A673 (cell line): Measurements from ENCODE around the gene TBXAS1.

Experiments used
- EZH2 ChIP-seq: fragments of 200-600 bp; sonication (generic); IDR thresholded peaks from 2 replicates; pipeline ENCODE4 v1.6.1; 2017; ENCODE audit warnings: borderline replicate concordance, low read depth, mild to moderate bottlenecking, mixed read lengths, antibody characterized with exemption, low read length; ENCODE audit not compliant: poor library complexity, severe bottlenecking
- TF ChIP-seq, protein P1 (sequence below): fragments of 300-800, 200-600 bp; sonication (generic); conservative IDR thresholded peaks from 2 replicates; pipeline ENCODE4 v1.5.1; 2017; ENCODE audit warnings: low read depth, mild to moderate bottlenecking, antibody characterized with exemption, low read length, moderate library complexity, mixed read lengths

DNA sequence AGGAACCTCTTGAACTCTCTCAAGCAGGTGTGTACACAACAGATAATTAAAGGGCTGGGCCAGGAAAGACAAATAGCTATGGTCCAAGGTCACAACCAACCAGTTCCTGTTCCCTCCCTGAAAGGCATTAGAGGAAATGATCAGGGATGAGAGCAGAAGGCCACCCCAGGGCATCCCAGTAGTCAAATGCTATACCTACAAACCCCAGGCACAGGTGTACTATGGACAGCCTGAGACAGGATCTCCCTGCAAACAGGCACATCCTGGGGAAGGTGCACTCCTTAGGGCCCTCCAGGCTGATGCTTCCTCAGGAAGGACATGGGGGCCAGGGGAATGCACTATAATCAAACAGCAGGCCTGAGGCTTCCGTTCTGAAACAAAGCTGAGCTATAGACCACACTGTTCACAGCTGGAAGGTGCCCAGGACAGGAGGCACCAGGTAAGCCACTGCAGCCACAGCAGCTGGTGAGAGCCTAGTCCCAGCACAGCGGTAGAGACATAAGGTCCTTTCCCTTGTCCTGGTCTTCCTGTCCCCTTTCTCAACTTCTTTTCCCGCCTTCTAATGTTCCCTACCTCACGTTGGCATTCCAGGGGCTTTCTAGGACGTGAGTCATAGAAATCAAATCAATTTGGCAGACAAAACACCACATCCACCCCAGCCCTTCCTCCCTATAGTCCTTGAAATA is 220.4 kb downstream of the TBXAS1 start:
- TF ChIP-seq, protein P1, sequence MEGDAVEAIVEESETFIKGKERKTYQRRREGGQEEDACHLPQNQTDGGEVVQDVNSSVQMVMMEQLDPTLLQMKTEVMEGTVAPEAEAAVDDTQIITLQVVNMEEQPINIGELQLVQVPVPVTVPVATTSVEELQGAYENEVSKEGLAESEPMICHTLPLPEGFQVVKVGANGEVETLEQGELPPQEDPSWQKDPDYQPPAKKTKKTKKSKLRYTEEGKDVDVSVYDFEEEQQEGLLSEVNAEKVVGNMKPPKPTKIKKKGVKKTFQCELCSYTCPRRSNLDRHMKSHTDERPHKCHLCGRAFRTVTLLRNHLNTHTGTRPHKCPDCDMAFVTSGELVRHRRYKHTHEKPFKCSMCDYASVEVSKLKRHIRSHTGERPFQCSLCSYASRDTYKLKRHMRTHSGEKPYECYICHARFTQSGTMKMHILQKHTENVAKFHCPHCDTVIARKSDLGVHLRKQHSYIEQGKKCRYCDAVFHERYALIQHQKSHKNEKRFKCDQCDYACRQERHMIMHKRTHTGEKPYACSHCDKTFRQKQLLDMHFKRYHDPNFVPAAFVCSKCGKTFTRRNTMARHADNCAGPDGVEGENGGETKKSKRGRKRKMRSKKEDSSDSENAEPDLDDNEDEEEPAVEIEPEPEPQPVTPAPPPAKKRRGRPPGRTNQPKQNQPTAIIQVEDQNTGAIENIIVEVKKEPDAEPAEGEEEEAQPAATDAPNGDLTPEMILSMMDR = no peak
- TF ChIP-seq EZH2 = no peak
